IPS-NIHi7 (cell line): ENCODE data around the gene ESAM.

Experiments used
- DNase-seq: peaks from one replicate; pipeline ENCODE4 v3.0.0; 2012; ENCODE audit warnings: mixed read lengths; ENCODE audit errors: extremely low spot score

Gene ESAM

GRCh38 chr11:124752471-124753102, 9.5 kb downstream of the ESAM start:
- no peak for DNase-seq

DNA sequence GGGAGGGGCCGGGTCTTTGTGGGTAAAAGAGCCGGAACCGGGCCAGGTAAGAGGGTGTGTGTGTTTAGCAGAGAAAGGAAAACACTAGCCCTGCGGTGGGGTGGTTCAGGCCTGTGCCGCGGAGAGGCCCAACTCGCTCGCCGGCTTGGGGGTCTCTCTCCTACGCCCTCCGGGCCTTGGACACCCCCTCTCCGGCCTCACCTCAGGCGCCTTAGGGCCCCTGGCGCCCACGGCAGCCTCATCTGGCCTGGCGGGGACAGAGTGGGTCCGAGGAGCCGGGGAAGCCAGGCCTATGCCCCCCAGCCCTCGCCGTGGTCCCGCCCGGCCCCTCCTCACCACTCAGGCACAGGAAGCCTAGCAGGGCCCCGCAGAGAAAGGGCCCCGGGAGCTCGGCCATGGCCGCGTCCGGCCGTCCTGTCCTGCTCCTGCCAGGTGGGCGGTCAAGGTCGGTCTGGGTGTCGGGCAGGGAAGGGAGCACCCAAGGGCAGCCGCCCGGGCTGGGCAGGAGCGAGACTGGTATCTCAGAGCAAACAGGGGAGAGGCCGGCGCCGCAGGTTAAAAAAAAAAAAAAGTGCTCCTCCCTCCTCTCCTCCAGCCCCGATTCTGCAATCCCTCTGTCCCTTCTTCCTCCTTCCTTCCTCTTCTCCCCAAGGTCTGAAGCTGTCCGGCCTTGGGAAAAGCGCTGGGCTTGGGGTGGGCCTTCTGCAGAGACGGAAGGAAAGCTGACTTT, 10.2 kb downstream of the ESAM start, which contains the start of gene VSIG2:
TSS of gene VSIG2 (minus strand) at position 515 of the 730 bp plus-strand sequence. CDS start at position 397, 118 bp downstream.
- no peak for DNase-seq

GRCh38 chr11:124751391-124751740, 10.7 kb downstream of the ESAM start:
- DNase-seq = no peak

GRCh38 chr11:124749912-124750311, 12.2 kb downstream of the ESAM start:
- DNase-seq = no peak

DNA sequence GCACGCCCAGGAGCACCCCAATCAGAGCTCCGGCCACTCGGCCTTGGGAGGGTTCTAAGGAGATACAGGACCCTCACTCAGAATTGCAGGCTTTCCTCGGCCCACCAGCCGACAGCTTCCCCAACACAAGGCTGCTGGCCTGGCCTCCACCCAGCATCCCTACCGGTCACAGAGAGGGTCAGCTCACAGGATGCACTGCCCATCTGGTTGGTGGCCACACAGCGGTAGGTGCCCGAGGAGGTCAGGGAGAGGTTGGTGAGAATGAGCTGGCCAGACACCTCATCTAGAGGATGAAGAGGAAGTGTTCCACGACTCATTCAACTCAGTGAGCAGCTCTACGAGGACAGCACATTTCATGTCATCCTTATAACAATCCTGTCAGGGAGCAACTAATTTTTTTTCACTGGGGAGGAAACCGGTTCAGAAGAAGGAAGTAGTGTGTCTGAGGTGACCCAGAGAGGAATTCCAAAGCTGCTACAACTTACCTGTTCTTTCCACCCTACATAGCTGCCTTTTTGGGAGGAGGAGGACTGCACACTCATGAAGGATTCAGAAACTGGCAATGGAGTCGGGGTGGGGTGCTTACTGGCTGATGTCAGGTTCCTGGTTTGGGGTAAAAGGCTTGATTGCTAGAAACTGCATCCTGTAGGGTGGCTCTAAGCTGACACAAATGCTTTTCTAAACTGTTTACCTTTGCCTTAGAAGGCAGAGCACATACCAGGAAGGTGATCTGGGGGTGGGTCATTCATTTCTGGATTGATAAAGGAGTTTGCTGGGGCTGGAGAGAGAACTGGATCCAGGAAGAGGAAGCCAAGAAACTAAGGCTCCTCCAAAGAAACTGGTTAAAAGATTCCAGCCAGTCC, 13.4 kb downstream of the ESAM start:
- no peak for DNase-seq

DNA sequence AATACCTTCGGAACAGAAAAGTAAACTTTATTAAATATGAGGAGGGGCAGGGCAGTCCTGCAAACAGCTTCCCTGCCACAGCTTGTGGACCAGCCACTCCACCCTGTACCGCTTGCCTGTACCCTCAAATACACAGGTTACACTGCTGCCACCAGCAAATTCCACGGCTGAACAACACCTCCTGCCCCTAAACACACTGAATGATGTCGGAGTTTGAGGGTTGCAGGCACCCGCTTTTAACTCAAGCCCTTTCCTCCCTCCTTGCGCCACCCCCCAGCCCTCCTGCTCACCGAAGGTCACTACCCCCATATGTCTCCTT, 14.0 kb downstream of the ESAM start:
- no peak for DNase-seq

- DNase-seq = no peak
Measured at GRCh38 chr11:124747406-124748099, 14.5 kb downstream of the ESAM start.

- peak; percentile 91 for DNase-seq
Measured at GRCh38 chr11:124746621-124747243, 15.4 kb downstream of the ESAM start.

- peak; percentile 40 for DNase-seq
Measured at GRCh38 chr11:124745835-124746620, 16.1 kb downstream of the ESAM start.

DNA sequence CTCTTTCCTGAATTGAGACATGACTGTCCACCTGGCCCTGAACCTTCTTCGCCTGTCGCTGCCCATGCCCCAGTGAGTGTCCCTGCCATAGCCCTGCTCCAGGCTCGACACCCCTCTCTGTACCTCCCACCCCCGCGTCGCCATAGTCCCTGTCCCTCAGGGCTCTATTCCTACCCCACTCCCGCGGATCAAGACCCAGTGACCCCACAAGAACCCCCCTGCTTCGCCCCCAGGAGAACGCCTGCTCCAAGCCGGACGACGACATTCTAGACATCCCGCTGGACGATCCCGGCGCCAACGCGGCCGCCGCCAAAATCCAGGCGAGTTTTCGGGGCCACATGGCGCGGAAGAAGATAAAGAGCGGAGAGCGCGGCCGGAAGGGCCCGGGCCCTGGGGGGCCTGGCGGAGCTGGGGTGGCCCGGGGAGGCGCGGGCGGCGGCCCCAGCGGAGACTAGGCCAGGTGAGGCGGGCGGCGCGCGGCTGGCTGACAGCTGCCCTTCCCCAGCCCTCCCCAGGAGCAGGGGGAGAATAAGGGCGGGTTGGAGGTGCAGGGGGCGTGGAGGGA, 16.7 kb downstream of the ESAM start:
- no peak for DNase-seq

DNA sequence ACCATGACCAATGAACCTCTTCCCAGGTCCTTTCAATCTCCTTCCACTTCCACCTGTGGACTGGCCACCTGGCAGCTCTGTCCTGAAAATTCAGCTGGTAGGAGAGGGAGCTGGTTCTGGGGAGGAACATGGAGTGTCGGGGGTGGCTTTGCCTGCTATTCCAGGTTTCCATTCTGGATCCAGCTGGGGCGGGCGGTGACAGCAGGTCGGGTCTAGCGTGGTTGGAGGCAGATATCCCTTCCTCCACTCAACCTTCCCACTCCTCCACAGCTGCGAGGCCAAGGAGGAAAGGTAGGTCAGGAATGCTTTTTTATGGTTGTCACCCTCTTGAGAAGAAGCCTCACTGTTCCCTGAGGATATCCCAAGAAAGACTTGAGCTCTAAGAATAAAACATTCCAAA, 19.0 kb downstream of the ESAM start:
- no peak for DNase-seq

- DNase-seq = no peak
Measured at GRCh38 chr11:124742555-124742954, 19.5 kb downstream of the ESAM start.

DNA sequence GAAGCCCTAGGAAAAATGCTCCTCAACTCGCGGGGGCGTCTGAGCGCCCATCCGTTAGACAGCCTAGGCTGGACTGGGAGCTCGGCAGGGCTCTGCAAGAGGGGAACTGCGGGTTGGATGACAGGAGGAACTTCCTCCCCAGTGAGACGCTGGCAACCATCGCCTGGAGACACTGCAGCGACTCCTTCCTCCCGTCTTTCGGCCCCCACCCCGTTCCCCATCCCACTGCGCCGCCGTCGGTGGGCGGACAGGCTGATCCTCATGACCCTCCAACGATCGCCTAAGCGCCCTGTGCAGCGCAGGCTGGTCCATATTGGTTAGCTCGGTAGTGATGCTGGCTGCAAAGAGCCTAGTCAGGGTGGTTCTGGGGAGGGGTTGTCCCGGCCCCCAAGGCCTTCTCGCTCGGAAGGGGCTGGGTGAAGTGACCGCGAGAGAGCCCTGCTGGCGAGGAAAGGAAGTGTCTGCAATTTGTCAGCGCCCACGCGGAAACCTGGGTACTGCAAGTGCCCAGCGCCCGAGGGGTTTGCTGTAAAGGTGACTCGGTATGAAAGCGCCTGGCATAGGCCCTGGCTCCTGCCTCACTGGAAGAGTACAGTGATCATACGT, 21.7 kb downstream of the ESAM start:
- DNase-seq = no peak

GRCh38 chr11:124739479-124740276, 22.4 kb downstream of the ESAM start, which contains the start of gene NRGN:
Gene NRGN, plus strand, starts transcription at chr11:124739942. Its CDS starts 143 bp downstream, at chr11:124740085.
- peak; percentile 96 for DNase-seq

GRCh38 chr11:124738713-124739478, 23.2 kb downstream of the ESAM start:
- no peak for DNase-seq

DNA sequence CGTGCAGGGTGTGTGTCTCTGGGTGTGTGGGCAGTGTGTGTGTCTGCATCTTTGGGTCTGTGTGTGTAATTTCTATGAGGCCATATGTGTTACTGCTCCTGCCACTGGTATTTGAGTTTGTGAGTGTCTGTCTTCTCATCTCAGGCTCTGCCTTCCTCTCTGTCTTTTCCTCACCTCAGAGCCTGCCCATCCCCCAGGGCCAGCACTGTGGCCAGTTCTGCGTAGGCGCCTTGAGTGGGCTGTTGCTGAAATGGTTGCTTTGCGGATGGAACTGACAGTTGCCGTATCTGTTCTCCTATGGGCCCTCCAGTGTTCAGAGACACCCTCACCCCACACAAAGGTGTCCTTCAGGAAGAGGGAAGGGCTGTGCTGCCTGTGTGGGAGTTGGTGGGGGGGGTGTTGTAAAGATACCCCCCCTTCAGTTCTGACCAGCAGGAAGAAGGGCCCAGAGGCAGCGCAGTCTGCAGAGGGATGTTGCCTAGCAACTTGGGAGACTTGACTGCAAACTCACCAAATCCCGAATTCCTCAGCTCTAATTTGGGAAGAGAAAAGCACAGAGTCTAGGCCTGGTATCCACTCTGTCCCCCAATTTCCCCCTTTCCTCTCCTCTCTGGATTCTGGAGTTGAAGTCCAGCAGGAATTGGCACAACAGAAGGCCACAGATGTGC, 24.3 kb downstream of the ESAM start:
- no peak for DNase-seq

DNA sequence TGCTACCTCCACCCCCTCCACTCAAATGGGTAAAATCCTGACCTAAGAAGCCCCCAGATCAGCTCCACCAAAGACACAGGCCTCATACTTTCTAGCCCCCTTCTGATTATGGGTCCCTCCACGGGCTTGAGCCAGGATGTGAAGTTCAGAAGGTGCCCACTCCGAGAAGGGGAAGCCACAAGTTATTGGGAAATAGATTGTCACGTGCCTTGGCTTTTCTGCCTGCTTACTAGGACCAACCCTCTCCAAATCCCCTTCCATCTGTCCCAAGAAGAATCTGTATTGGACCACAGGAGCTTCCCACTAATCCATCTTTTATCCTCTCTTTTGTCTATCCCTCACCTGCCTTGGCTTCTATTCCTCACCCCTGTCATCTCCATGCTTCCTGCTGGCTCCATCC, 25.4 kb downstream of the ESAM start:
- DNase-seq = no peak

- no peak for DNase-seq
Measured at GRCh38 chr11:124732230-124732629, 29.9 kb downstream of the ESAM start.
